Astrocyte of the spinal cord (primary cell): ENCODE data around the gene ZNF483.
A peak's percentile ranks its signal among the peaks of the same experiment; 100 is the strongest.

Source experiments
- DNase-seq: peaks from one replicate; pipeline ENCODE4 v3.0.0; 2011; ENCODE audit warnings: low read depth, low spot score
- H3K4me3 ChIP-seq: 2 replicates; pipeline ENCODE4 v1.5.1; 2011; ENCODE audit warnings: low read depth, mild to moderate bottlenecking, low read length, moderate library complexity
- in situ Hi-C: cut with HindIII; loops from 2 replicates; pipeline ENCODE4 v1.10.0; 2017; ENCODE audit warnings: low sequenced_read_pairs
- TF ChIP-seq, protein P1 (sequence below): IDR thresholded peaks from 2 replicates; pipeline ENCODE4 v1.5.1; 2012; ENCODE audit warnings: low read depth, mild to moderate bottlenecking, low read length, inconsistent platforms

Gene ZNF483

DNA sequence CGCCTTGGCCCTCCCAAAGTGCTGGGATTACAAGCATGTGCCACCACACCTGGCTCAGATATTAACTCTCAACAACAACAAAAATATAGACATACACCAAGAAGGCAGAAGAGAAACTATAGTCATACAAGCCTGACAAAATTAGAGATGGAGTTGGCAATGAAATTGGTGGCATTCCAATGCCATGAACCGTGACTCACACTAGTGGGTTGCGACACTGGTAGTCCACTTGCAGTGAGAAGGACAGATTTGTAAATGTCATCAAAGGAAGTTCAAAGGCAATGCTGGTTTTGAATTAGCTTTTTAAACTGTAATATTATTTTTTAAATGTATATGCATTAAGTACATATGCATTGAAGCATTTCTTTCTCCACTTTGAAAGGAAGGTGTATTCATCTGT lies 97.6 kb downstream of the ZNF483 start:
- TF ChIP-seq, protein P1, sequence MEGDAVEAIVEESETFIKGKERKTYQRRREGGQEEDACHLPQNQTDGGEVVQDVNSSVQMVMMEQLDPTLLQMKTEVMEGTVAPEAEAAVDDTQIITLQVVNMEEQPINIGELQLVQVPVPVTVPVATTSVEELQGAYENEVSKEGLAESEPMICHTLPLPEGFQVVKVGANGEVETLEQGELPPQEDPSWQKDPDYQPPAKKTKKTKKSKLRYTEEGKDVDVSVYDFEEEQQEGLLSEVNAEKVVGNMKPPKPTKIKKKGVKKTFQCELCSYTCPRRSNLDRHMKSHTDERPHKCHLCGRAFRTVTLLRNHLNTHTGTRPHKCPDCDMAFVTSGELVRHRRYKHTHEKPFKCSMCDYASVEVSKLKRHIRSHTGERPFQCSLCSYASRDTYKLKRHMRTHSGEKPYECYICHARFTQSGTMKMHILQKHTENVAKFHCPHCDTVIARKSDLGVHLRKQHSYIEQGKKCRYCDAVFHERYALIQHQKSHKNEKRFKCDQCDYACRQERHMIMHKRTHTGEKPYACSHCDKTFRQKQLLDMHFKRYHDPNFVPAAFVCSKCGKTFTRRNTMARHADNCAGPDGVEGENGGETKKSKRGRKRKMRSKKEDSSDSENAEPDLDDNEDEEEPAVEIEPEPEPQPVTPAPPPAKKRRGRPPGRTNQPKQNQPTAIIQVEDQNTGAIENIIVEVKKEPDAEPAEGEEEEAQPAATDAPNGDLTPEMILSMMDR: no peak
- in situ Hi-C loops: no loop called here
- no peak overlapping the region for H3K4me3 ChIP-seq
- peak; percentile 54 for DNase-seq
